ENCODE data around the gene PACS2.
"Not testable (repeated sequence)": the region's sequence is repeated elsewhere in the genome, so short reads cannot be mapped to it uniquely, and the experiment has no call there.

PACS2 gene

GRCh38 chr14:105315941-105316576 lies 1.5 kb downstream of the PACS2 start:
- no peak for DNase-seq

- no peak for DNase-seq
Measured at GRCh38 chr14:105316577-105316941, 2.0 kb downstream of the PACS2 start.

GRCh38 chr14:105316968-105317510 lies 2.5 kb downstream of the PACS2 start:
- no peak for DNase-seq

DNA sequence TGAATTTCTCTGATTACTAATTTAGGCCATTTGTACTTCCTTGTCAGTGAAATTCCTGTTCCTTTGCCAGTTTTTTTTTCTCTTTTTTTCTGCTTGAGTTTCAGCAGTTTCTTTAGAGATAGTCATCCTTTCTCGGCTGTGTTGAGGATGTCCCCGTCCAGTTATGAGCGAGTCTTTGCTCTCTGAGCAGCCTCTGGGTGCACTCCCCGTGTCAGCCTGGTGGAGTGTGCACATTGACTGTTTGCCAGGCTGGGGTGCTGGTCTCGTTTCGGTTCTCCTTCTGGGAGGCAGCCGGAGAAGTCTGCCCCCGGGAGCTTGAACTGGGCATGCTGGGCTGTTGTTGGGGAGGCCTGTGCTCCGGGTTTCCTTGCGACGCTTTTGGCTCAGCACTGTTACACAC lies 3.0 kb downstream of the PACS2 start:
- DNase-seq: no peak

- DNase-seq: no peak
Measured at GRCh38 chr14:105322791-105323556, 8.4 kb downstream of the PACS2 start.

GRCh38 chr14:105323663-105324062 lies 9.1 kb downstream of the PACS2 start:
- DNase-seq: no peak

DNA sequence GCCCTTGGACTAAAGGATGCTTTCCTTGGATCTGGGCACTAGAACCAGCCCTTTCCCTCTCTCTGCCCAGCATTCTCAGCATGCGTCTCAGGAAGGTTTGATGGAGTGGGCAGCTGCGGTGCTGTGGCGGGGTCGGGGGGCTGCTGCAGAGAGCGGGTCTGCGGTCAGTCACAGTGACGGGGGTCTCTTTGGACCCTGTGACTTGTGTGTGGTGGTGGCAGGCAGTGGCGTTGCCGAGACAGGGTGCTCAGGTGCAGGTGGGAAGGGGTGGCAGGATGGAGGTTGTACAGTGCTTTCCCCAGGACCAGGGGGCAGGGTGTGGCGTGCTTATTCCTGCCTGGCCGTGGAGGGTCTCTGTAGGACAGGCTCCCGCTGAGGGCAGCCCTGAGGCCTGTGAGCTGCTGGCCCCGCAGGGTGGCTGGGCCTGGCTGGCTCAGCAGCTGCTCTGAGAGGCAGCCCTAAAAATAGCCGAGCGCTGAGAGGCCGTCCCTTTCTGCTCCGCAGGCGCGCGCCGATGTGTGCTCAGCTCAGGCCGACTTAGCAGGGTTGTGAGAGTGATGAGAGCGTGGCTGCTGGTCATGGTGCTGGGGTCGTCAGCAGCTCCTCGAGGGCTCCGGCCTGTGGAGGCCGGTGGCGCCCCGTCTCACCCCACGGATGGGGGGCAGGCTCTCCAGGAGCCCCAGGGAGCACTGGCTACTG lies 9.7 kb downstream of the PACS2 start:
- no peak for DNase-seq

DNA sequence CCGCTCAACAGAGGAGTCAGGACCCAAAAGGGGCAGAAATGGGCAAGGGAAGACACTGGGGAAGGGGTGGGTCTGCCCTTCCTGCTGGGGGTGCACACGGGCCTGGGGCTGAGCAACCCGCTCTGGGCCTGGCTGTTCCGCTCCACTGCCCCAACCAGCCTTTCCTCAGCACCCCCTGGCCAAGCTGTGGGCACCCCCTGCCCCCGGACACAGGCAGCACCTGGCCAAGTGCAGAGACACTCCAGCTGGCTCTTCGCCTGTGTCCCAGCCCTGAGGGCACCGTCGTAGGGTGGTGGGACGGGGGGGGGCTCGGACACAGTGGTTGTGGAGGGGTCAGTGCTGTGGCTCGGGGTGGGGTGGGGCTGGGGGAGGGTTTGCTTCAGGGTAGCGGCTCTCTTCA lies 10.3 kb downstream of the PACS2 start:
- no peak for DNase-seq

GRCh38 chr14:105325303-105325702 lies 10.8 kb downstream of the PACS2 start:
- no peak for DNase-seq

DNA sequence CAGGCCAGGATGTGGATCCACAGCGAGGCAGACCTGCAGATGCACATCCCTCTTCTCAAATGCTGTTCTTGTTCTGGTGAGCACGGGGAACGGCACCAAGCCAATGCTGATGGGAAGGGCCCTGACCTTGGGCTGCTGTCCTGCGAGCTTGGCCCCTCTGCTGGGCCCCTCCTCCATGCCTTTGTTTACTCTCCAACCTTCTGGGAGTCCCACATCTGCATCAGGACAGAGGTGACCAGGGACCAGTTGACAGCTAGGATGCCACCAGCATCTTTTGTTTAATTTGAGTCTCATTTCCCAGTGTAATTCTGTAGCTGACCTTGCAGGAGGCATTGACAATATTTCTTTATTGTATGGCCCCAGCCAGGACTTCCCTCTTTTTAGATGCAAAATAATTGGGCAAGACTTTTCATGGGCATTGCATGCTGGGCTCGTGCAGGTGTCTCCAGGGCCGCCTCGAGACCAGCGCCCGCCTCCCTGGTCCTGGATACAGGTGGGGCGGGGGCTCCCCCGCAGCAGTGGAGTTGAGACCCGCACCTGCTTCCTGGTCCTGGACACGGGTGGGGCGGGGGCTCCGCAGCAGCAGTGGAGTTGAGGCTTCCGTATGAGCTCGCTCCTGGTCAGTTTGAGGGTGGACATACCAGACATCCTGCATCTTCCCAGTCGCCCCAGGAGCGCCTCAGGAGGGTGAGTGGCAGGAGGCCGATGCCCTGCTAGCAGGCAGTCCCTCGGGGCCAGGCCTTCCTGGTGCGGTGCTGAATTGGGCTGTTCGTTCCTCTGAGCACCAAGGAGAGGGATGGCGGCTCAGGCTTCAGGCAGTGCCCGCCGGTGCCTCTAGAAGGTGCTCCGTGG lies 11.4 kb downstream of the PACS2 start:
- DNase-seq: no peak

DNA sequence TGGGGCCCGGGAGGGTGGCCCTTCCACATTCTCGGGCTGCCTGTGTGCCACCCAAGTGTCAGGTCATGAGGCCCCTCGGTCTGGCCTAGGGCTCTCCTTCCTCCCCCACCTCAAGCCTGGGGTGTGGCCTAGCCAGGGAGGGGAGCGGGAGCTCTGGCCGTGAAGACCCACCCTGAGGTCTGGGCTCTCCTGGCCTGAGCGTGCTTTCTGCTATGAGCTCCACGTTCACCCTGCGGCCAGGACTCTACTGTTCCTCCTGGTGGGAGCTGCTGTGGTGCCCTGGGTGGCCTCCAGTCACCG lies 12.0 kb downstream of the PACS2 start:
- no peak for DNase-seq

DNA sequence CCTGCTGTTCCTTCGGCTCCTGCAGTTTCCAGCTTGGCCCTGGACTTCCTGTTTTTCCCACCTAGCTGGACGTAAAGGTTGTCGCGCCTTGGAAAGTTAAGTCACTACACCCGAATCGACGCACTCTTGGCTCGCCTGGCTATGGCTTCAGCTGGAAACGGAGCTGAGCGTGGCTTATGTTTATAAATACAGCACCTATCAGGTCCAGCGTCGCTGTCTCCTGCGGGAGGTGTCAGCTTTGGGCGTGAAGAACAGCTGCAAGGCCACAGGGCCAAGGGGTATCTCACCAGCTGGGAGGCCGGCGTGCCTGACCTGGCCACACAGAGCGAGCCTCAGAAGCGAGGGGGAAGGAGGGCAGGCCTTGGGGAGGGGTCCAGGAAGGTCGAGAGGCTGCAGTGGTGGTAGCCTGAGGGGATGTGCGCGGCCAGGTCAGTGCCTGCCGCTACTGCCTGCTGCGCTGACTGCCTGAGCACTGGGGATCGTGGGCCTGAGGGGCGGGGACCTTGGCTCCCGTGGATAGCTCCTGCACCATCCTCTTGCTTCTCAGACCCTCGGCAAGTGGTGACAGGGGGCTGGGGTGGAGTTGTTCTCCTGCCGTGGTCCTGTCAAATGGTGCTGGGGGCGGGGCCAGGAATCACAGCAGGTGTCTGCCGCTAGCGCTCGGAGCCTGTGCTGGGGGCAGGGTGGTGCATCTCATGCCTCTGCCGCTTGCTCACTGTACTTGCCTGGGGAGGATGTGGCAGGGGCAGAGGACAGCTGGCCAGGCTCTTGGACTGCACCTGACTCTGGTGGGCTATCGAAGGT lies 12.5 kb downstream of the PACS2 start:
- no peak for DNase-seq

GRCh38 chr14:105327695-105328045 lies 13.1 kb downstream of the PACS2 start:
- not testable (repeated sequence) for DNase-seq

DNA sequence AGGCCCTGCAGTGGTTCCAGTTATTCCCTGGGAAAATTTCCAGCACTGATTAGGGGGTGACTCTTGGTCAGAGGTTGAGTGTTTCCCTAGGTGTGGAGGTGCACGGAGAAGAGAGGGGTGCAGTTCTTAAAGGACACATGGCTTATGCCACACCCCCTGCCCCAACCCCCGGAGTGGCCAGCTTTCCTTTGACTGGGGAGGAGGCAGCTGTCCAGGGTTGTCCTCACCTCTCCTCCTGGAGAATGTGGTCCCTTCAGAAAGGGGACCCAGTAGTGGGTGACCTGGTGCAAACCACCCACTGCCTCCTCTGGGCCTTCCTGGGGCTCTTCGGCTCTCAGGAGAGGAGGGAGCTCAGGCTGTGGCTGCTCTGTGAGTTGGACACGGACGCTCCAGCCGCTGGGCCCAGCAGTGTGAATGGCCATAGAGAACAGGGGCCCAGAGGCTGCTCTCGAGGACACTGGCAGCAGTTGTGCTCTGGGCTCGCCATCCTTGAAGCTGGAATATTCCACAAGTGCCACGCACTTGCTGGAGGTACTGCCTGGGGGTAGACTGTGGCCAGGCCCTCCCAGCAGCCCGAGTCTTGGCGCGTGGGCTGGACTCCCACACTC lies 13.6 kb downstream of the PACS2 start:
- no peak for DNase-seq

DNA sequence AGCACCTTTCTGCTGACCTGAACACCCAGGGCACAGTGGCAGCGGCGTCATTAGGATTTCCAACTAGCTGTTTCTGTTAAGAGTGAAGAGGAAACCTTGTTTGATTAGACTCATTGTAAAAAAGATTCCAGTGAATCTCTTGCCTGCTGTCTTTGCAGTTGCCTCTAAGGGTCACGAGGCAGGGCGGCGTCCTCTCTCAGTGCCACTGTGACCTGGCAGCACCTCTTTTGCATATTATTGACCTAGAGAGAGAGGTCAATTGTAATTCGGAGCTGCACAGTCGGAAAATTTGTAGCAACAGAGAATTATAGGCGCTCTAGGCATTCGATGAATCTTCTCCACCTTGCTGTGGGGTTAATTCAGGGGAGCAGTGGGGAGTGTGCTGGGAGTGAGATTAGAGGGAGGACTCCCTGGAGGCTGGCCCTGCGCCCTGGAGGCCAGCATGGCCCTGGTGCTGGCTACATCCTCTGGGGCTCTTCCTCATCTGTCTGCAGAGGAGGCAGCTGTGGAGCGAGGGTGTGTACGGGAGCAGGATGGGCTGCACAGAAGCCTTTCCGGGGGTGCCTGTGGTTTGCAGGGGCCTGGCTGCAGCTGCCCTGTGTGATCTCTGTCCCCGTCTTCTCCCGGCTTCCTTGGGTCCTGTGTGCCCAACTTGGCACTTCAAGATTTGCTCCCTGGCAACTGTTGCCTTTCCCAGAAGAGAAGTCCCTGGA lies 14.3 kb downstream of the PACS2 start:
- DNase-seq: no peak

- no peak for DNase-seq
Measured at GRCh38 chr14:105329411-105330150, 15.0 kb downstream of the PACS2 start.

- DNase-seq: no peak
Measured at GRCh38 chr14:105330491-105330895, 15.9 kb downstream of the PACS2 start.

DNA sequence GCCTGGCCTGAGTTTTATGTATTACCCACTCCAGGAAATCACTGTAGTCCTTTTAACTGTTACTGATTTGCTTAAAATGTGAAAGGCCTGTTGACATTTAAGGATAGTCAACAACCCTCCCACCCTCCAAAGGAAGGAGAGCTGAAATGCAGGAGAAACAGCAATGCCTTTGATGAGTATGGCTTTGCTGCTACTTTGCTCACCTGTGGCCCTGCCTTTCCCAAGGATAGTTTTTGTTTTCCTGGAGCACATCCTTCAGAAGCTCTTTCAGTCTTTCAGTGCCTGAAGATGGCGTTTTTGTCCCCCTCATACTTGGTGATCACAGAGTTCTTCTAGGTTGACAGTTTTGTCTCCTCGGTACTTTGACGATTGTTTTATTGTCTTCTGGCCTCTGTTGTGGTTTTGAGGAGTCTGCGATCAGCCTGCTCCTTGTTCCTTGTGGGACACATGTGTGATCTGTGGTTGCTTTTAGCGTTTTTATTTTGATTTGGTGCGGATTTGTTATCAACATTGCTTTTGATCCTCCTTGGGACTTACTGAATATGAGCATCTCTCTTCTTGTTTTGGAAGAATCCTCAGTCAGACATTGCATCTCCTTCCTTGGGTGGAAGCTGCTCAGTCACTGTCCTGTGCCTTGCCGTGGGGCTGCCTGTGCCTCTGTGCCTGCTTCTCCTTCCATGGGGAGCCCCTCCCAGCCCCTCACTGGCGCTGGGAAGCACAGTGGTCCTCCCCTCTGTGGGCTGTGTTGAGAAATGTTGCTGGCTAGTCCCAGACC lies 17.2 kb downstream of the PACS2 start:
- no peak for DNase-seq

DNA sequence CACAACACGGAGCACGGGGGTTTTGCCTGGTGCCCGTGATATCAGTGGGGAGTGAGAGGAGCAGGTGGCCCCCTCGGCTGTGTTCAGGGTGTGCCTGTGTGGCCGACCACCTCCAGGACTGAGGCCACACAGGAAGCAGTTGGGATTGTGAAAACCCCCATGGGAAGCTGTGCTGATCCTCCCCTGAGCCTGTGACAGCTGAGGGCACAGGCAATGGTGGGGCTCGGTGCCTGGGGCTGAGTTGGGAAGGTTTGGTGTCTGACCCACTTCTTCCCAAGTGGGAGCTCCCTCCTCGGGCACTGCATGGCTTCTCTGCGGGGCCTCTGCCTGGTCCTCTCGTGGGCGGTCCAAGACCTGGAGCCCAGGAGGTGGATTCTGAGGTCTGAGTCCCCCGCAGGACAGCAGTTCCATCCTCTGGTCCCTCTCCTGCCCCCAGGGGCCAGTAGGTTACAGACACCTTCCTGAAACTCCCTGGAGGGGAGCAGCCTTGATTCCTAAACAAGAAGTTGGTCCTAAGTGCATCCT lies 17.9 kb downstream of the PACS2 start:
- DNase-seq: no peak
